NCI-H2196 (cell line): ENCODE measurements around the gene CHRNB2.

Experiments used
- DNase-seq: peaks from one replicate; lab custom pipeline; 2025; ENCODE audit not compliant: unreplicated experiment; lab: John Stamatoyannopoulos, UW

Gene CHRNB2

DNA sequence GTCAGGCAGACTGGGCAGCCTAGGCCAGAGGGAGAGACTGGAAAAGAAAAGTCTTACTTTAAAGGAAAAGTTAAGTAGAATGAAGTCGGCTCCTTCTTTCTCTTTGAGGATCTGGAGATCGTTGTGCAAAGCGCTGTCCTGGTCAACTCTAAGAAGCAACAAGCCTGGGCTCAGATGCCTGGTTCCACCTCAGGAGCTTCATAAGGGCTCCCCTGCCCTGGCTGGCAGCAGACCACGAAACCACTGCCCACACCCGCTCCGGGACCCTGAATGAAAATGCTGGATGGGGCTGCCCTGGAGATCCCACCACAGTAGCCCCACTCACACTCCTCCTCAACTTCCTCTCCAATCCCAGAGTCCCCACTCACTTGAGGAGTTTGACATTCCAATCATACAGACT lies 15.5 kb upstream of the CHRNB2 start:
- DNase-seq = no peak

- DNase-seq = no peak
Observed at GRCh38 chr1:154553056-154554030, 14.2 kb upstream of the CHRNB2 start.

GRCh38 chr1:154556422-154556821 lies 11.2 kb upstream of the CHRNB2 start:
- DNase-seq = no peak

- DNase-seq = no peak
Observed at GRCh38 chr1:154557248-154557938, 10.2 kb upstream of the CHRNB2 start.

- no peak for DNase-seq
Observed at GRCh38 chr1:154557939-154558719, 9.4 kb upstream of the CHRNB2 start, which contains the start of gene UBE2Q1. Gene UBE2Q1 (minus strand): TSS chr1:154558662. CDS start chr1:154558553, 109 bp downstream.

- peak; percentile 98 for DNase-seq
Observed at GRCh38 chr1:154558720-154559465, 8.7 kb upstream of the CHRNB2 start.

DNA sequence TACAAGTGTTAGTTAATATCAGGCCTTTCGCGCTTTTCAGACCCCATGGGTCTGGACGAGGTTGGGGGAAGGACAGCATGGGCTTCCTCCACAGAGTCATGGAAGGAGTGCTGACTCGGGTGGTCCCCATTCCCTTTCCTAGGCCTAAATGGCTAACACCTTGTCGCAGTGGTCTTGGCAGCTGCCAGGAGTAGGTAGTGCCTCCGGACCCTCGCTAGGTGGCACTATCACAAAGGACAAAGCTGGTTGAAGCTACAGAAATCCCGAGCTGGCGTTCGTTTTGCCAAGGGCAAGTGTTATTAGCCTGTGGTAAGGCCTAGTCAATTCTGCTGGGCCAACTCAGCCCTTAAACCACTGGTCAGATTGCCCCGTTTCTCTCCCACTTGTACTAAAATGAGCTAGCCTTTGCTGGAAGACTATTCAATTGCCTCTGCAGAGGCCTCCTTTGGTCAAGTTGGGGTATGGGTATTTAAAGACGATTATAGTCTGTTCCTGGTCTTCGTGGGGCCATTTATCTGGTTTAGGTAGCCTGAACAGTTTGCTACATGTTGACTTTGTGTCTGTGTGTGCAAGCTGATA lies 8.0 kb upstream of the CHRNB2 start:
- peak; percentile 91 for DNase-seq

- DNase-seq = no peak
Observed at GRCh38 chr1:154565876-154566275, 1.7 kb upstream of the CHRNB2 start.

- no peak for DNase-seq
Observed at GRCh38 chr1:154568157-154568815, 708 bp downstream of the CHRNB2 start.

- DNase-seq = no peak
Observed at GRCh38 chr1:154571244-154571963, 3.8 kb downstream of the CHRNB2 start.

DNA sequence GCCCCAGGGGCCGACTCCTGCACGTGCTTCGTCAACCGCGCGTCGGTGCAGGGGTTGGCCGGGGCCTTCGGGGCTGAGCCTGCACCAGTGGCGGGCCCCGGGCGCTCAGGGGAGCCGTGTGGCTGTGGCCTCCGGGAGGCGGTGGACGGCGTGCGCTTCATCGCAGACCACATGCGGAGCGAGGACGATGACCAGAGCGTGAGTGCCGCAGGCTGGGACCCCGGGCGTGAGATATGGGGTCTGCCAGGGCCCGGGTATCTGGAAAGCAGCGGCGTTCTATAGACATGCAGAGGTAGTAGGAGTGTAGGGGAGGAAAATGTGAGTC lies 4.3 kb downstream of the CHRNB2 start:
- no peak for DNase-seq

DNA sequence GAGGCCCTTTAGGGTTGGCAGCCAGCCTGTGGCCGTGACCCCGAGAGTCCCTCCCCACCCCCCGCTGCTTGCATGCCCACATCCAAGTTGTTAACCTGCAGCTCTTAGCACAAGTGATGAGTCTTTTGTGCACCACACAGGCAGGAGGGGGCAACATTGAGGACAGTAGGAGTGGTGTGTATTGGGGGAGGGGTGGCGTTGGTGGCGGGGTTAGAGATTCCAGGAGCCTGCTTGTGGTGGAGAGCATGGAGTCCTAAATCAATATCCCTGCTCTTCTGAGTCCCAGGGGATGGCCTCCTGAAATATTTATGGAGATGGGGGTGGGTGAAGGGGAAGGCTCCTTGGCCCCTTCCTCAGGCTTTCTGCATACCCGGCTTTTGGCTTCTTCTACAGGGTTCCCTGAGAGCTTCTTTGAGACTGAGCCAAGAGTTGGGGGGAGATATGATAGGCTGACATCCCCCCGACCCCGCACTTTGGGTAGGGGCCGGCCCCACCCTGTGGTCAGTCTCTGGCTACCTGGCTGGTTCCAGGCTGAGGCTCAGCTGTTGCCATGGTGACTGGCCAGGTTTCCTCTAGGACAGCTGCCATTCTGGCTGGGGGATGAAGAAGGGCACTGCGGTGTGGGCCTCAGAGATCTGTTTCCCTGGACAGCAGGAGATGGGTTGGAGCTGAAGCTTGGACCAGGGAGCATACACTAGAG lies 5.0 kb downstream of the CHRNB2 start:
- DNase-seq = peak; percentile 20

DNA sequence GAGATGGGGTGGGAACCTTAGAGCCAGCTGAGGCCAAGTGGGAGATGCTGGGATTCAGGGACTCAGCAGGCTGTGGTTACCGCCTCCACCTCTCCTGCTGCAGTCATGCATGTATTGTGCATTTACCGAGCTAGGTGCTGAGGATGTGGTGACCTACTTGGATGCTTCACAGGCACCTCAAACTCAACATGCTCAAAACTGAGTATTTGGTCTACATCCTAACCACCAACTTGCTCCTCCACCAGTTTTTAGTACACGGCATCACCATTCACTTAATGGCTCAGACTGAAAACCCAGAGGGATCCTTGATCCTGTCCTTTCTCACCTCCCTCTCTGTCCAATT lies 5.6 kb downstream of the CHRNB2 start:
- no peak for DNase-seq

GRCh38 chr1:154574716-154575115 lies 7.1 kb downstream of the CHRNB2 start:
- DNase-seq = peak; percentile 80

DNA sequence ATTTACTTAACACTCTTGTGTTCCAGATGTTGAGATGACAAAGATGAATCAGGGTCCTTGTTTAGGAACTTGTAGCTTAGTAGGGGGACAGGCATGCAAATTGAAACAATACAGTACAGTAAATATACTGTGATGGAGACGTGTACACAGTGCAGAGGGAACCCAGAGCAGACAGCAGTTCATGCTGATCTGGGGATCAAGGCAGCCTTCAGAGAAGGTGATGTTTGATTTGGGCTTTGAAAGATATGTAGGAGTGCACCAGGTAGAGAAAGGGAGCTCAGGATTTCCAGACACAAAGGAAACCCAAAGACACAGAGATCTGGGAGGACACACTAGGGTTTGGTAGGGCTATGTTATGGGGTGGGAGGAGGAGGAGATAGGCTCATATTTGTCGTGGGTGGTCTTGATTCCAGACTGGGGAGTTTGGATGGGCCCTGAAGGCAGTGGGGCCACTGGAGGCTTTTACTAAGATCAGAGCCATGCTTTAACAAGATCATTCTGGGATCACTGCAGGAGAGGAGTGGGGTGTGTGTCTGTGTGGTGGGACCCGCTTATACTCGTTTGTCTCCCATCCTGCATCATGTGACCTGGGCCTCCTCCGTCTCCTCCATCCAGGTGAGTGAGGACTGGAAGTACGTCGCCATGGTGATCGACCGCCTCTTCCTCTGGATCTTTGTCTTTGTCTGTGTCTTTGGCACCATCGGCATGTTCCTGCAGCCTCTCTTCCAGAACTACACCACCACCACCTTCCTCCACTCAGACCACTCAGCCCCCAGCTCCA lies 7.8 kb downstream of the CHRNB2 start:
- no peak for DNase-seq

- DNase-seq = no peak
Observed at GRCh38 chr1:154575951-154576566, 8.5 kb downstream of the CHRNB2 start.

DNA sequence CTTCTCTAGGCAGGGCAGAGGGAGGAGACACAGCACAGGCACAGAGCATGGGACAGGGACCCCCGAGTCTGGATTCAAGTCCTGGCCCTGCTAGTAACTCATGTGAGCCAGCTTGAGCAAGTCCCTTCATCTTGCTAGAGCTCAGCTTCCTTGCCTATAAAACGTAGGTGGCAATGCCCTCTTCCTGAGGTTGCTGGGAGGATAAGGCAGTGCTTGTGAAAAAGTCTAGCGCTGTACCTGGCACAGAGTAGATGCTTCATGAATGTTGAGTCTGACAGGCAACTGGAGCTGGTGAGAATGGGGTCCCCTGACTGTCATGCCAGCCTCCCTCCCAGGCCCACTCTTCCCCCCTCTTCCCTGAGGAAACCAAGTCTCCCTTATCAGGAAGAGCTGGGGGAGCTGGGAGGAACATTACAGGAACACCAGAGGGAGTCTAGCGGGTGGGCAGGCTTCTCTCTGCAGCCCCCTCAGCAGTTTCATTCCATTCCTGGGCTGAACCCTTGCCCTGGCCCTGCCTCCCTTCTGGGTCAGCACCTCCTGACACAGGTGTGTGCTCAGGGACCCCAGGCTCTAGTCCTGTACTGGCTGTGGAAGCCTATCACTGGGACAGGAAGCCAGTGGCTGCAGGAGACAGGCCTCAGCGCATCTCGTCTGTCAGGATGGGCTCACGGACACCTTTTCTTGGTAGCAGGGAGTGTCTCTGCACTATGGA lies 9.9 kb downstream of the CHRNB2 start:
- DNase-seq = no peak
